Mucosa of rectum (tissue), 2 donors: ENCODE measurements around the gene OR5J2.
"Not testable (repeated sequence)": the region's sequence is repeated elsewhere in the genome, so short reads cannot be mapped to it uniquely, and the experiment has no call there.

ENCODE experiments used
- H3K27ac ChIP-seq, 2 donors: one replicate each; pipeline ENCODE4 v1.7.0; 2013; ENCODE audit warnings: inconsistent platforms in 2 of 2, low read depth in 2 of 2, low read length in 2 of 2
- H3K27me3 ChIP-seq, 2 donors: one replicate each; pipeline ENCODE4 v1.7.0; 2013; ENCODE audit warnings: low read length in 2 of 2; ENCODE audit not compliant: control insufficient read depth in 2 of 2, insufficient read depth in 2 of 2
- H3K36me3 ChIP-seq, 2 donors: one replicate each; pipeline ENCODE4 v1.7.0; 2013; ENCODE audit warnings: low read length in 2 of 2; ENCODE audit not compliant: control insufficient read depth in 2 of 2, insufficient read depth in 2 of 2
- H3K4me1 ChIP-seq, 2 donors: one replicate each; pipeline ENCODE4 v1.7.0; 2013; ENCODE audit warnings: low read length in 2 of 2, mild to moderate bottlenecking in 1 of 2; ENCODE audit not compliant: control insufficient read depth in 2 of 2, insufficient read depth in 2 of 2
- H3K4me3 ChIP-seq, 2 donors: one replicate each; pipeline ENCODE4 v1.7.0; 2013; ENCODE audit warnings: low read length in 2 of 2
- H3K9ac ChIP-seq, 2 donors: one replicate each; pipeline ENCODE4 v1.7.0; 2013; ENCODE audit warnings: low read length in 2 of 2, low read depth in 1 of 2, mild to moderate bottlenecking in 1 of 2
- H3K9me3 ChIP-seq, 2 donors: one replicate each; pipeline ENCODE4 v1.7.0; 2013; ENCODE audit warnings: low read length in 2 of 2; ENCODE audit not compliant: control insufficient read depth in 2 of 2
- donor health status: healthy.
- donor health status: Normal muscosa, but diverticular disease.

The OR5J2 gene

GRCh38 chr11:56196705-56197104, 20.3 kb downstream of the OR5J2 start:
- H3K36me3 ChIP-seq = no peaks in the 10 kb centered on the region
- H3K4me3 ChIP-seq = no peak overlapping the region
- no peaks in the 10 kb centered on the region for H3K4me1 ChIP-seq
- no peak overlapping the region for H3K27ac ChIP-seq
- no peak overlapping the region for H3K9ac ChIP-seq
- H3K9me3 ChIP-seq = no peaks in the 10 kb centered on the region
- no peaks in the 10 kb centered on the region for H3K27me3 ChIP-seq

- Histone ChIP-seq H3K9ac (no peak overlapping the region), H3K4me3 (no peak overlapping the region), H3K27me3 (no peaks in the 10 kb centered on the region), H3K9me3 (no peaks in the 10 kb centered on the region), H3K4me1 (no peaks in the 10 kb centered on the region), H3K36me3 (no peaks in the 10 kb centered on the region), H3K27ac (no peak overlapping the region)
Measured at GRCh38 chr11:56197367-56197766, 20.9 kb downstream of the OR5J2 start.

- no peaks in the 10 kb centered on the region for H3K27me3 ChIP-seq
- H3K4me3 ChIP-seq = no peak overlapping the region
- no peak overlapping the region for H3K9ac ChIP-seq
- no peaks in the 10 kb centered on the region for H3K36me3 ChIP-seq
- H3K9me3 ChIP-seq = no peaks in the 10 kb centered on the region
- H3K27ac ChIP-seq = no peak overlapping the region
- no peaks in the 10 kb centered on the region for H3K4me1 ChIP-seq
Measured at GRCh38 chr11:56207790-56208189, 31.4 kb downstream of the OR5J2 start.

- Histone ChIP-seq H3K4me3 (no peak overlapping the region), H3K4me1 (no peaks in the 10 kb centered on the region), H3K27me3 (no peaks in the 10 kb centered on the region), H3K9me3 (no peaks in the 10 kb centered on the region), H3K27ac (no peak overlapping the region), H3K9ac (no peak overlapping the region), H3K36me3 (no peaks in the 10 kb centered on the region)
Measured at GRCh38 chr11:56214537-56214936, 38.1 kb downstream of the OR5J2 start.

GRCh38 chr11:56219735-56220134, 43.3 kb downstream of the OR5J2 start:
- H3K4me1 ChIP-seq, H3K27ac ChIP-seq, H3K36me3 ChIP-seq, H3K27me3 ChIP-seq, H3K9me3 ChIP-seq, H3K4me3 ChIP-seq, H3K9ac ChIP-seq: not testable (repeated sequence)
